Measurements from ENCODE around the gene CHPF.

GRCh38 chr2:219575566-219576504 is 32.2 kb upstream of the CHPF start:
- no peak for TF ChIP-seq REST (IDR thresholded peaks at IDR 0.05; ENCODE audit: insufficient read depth in 1 of 2, low read depth in 2 of 2, low read length in 2 of 2)
- TF ChIP-seq FOXP2 (optimal IDR thresholded peaks at IDR 0.05; ENCODE audit: borderline replicate concordance, extremely low read depth, extremely low read length, insufficient read depth): no peak
- TF ChIP-seq POLR2AphosphoS5 (IDR thresholded peaks at IDR 0.05; ENCODE audit: low read depth, low read length): no peak

Data from PFSK-1 (cell line).